ENCODE data around the gene AGAP2.

Gene AGAP2

GRCh38 chr12:57752668-57753000 is 14.1 kb upstream of the AGAP2 start:
- no peak for DNase-seq

DNA sequence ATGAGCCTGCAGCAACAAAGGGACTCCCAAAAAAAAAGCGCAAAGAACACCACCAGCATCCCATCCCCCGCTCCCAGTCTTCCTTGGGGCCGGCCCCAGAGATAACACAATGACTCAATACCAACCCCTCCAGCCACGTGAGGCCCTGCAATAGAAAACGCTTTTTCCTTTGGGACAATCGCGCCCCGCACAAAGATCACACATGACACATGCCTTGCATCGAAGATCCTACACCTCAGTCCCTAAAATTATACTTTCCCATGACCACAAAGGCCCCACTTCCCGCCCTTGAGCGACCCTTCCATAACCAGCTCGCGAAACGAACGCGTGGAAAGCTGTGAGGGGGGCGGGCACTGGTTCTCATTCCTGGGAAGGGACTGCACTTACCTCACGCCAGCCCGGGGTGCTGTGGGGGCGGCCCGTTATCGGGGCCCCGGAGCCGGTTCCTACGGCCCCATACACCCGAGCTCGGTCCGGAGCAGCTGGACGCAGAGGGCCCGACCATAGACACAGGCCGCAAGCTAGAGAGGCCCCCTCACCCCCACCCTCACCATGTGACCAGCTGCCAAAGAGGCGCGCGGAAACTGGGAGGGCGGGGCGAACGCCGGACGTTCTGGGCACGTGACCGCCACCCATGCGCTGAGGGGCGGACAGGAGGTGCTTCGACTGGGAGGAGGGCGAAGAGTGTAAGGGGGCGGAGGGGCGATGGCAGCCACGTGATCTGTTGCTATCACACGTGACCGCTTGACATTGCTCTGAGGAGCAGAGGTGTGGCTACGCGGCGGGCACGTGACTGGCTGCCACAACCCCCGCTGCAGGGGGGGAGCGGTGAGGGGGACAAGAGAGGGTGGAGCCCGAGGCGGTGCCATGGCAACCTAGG is 13.5 kb upstream of the AGAP2 start, which contains the start of gene CDK4:
Gene CDK4 (minus strand): TSS at position 523 of the 880 bp plus-strand sequence. CDS start 593 bp downstream, outside the sequence.
- DNase-seq: peak; percentile 100

GRCh38 chr12:57751432-57751787 is 12.9 kb upstream of the AGAP2 start:
- DNase-seq: no peak

- no peak for DNase-seq
These were observed 12.3 kb upstream of the AGAP2 start for GRCh38 chr12:57750561-57751431.

DNA sequence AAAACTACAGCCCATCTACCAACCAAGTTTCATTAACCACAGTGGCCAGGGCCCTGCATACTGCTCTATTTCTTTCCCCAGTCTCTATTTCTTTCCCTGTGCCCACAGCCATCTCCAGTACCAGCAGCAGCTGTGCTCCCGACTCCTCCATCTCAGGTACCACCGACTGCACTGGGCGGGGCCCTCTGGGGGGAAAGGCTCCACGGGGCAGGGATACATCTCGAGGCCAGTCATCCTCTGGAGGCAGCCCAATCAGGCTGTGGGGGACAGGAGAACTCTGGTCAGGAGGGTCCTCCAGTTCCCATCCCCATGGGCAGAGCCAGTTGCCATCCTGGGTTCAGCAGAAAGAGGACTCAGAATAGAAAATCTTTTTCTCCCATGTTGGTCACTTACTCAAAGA is 10.5 kb upstream of the AGAP2 start:
- DNase-seq: no peak

GRCh38 chr12:57746025-57746424 is 7.5 kb upstream of the AGAP2 start:
- DNase-seq: no peak

GRCh38 chr12:57745485-57745881 is 6.9 kb upstream of the AGAP2 start:
- DNase-seq: no peak

- peak; percentile 98 for DNase-seq
These were observed 6.4 kb upstream of the AGAP2 start, which contains the start of gene TSPAN31 for GRCh38 chr12:57744777-57745484. TSS of gene TSPAN31 (plus strand) at chr12:57745039. CDS start at chr12:57745155, 116 bp downstream.

GRCh38 chr12:57744194-57744776 is 5.7 kb upstream of the AGAP2 start:
- DNase-seq: no peak

DNA sequence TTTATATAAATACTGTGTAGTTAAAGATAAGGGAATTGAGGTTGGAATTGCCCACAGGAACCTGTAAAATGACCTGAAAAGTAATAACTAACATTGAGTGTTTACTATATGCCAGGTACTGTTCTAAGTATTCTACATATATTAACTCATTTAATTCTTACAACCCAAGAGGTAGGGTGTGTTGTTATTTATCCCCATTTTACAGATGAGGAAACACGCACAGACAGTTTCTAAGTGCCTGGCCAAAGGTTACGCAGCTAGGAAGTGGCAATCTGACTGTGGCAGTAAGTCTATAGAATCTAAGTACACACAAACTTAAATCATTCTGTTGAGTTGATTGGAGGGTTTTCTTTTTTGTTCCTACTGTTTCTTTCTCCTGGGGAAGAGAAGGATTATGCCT is 5.2 kb upstream of the AGAP2 start:
- no peak for DNase-seq

DNA sequence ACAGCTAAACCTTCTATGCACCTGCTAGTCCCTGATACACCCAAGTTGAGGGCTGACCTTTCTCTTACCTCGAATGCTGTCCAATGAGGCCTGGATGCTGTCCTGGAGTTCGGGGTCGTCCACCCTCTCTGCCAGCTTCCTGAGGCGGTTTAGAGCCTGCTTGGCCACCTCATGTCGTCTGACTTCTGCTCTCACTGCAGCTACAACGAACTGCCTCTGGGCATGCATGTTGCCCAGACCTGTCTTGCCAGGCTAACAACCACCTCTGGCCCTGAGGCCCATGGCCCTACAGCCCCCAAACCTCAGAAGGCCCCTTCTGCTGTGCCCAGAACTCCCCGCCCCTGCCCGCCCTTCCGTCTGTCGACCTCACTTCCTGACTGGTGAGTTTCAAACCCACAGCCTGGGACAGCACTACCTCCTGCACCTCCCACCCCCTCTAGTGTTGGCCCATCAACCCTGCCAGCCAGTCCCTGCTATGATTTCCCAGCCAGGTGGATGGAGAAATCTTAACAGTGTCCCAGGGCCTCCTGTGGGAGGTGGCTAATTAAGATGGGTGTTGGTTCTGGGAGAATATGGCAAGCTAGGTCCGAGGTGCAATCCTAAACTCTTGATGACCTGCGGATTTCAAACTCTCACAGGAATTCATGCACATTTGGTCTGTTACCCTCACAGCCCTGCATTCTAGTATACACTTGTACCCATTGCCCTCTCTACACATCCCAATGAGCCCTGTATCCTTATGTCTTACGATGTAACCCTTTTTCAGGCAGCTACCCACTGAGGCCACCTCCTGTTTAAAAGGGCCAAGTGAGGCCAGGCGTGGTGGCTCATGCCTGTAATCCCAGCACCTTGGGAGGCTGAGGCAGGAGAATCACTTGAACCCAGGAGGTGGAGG is 3.5 kb upstream of the AGAP2 start:
- DNase-seq: peak; percentile 71

DNA sequence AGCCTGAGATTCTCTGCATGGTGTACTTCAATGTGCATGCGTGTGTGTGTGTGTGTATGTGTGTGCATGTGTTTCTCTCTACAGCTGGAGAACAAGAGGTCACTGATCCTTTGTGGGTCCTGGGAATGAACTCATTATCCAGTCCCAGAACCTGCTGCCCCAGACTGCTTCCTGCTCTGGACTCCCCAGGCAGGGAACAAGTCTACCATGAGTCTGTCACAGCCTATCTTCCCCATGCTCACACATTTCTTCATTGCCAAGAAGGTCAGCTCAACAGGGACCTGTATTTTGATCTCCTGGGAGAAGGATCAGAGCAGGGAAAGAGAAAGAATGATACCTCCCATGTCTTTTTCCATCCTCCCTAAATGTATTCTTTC is 2.9 kb upstream of the AGAP2 start:
- DNase-seq: no peak

- DNase-seq: peak; percentile 59
These were observed 2.3 kb upstream of the AGAP2 start for GRCh38 chr12:57740656-57741412.

DNA sequence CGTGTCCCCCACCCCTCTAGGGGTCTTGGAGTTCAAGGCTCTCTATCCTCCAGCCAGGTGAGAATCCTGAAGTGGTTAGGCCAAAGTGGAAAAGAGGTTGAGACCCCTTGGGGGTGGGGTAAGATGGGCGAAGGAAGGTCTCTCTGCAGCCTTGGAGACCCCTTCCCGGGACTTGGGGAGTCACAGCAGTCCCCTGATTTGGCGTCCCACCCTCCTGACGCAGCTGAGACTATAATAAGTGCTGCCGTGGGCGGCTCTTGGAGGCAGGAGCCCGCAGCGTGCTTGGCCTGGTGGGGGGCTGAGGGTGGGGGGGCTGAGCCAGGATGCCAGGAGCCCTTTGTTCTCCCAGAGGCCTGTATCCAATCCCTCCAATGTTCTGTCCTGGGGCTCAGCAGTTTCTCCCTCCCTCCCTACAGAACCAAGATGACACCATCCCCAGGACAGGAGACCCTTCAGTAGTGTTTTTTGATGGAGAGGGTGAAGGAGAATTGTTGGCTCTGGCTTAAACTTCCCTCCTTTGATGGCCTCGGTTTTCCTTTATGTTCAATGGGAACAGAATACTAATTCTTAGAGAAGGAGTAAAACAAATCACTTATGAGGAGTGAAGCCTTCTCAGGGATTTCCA is 1.5 kb upstream of the AGAP2 start:
- no peak for DNase-seq

- DNase-seq: no peak
These were observed 845 bp upstream of the AGAP2 start for GRCh38 chr12:57739387-57739786.

DNA sequence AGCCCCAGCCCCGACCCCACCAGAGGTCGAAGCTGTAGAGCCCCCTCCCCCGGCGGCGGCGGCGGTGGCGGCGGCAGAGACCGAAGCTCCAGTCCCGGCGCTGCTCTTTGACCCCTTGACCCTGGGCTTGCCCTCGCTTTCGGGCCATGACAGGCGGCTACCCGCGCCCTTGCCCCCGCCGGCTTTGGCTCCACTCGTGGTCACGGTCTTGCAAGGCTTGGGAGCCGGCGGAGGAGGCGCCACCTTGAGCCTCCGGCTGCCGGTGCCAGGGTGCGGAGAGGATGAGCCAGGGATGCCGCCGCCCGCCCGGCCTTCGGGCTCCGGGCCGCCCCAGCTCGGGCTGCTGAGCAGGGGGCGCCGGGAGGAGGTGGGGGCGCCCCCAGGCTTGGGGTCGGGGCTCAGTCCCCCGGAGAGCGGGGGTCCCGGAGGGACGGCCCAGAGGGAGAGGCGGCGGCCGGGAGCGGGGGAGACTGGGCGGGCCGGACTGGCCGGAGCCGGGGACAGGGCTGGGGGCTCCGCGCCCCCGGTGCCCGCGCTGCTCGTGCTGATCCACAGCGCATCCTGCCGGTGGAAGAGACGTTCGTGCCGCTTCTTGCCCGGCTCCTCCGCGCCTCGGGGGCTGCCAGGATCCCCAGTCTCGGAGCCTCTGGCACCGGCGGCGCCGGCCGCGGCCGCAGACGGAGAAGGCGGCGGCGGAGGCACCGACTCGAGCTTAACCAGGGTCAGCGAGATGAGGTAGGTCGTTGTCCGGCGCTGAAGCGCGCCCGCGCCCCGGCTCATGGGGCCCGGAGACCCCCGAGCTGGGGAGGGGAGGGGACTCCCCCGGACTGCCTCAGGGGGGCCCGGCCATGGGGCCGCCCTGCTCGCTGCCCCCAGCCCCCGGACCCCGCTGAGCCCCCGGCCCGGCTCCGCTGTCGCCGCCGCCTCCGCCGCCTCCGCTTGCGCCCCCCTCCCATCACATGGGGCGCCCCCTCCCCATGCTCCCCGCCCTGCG is 778 bp downstream of the AGAP2 start:
- no peak for DNase-seq

GRCh38 chr12:57736741-57737466 is 1.6 kb downstream of the AGAP2 start:
- no peak for DNase-seq

- no peak for DNase-seq
These were observed 2.4 kb downstream of the AGAP2 start for GRCh38 chr12:57735952-57736740.
